ENCODE measurements around the gene SPATA18.

- no peak for TF ChIP-seq CTCF (IDR thresholded peaks at IDR 0.05)
- no peak for TF ChIP-seq POLR2AphosphoS5 (IDR thresholded peaks at IDR 0.05)
- no peak for TF ChIP-seq POLR2A (IDR thresholded peaks at IDR 0.05)
Observed at GRCh38 chr4:52103319-52103718, 52.2 kb downstream of the SPATA18 start.

Data from breast epithelium (tissue), 3 donors.